Ishikawa (cell line): ENCODE results near the gene DDAH1.

ENCODE experiments used
- CEBPB ChIP-seq: IDR thresholded peaks from 2 replicates; pipeline ENCODE4 v1.6.1; 2012
- CREB1 ChIP-seq: IDR thresholded peaks from 2 replicates; pipeline ENCODE4 v1.6.1; 2012; ENCODE audit warnings: low read depth
- EGR1 ChIP-seq: IDR thresholded peaks from 2 replicates; pipeline ENCODE4 v1.6.1; 2012
- EP300 ChIP-seq: IDR thresholded peaks from 2 replicates; pipeline ENCODE4 v1.6.1; 2012; ENCODE audit warnings: borderline replicate concordance
- FOXM1 ChIP-seq: IDR thresholded peaks from 2 replicates; pipeline ENCODE4 v1.6.1; 2012; ENCODE audit warnings: low read depth, borderline replicate concordance
- NFIC ChIP-seq: IDR thresholded peaks from 2 replicates; pipeline ENCODE4 v1.6.1; 2012
- RAD21 ChIP-seq: IDR thresholded peaks from 2 replicates; pipeline ENCODE4 v1.6.1; 2012; ENCODE audit warnings: low read depth
- TAF1 ChIP-seq: IDR thresholded peaks from 2 replicates; pipeline ENCODE4 v1.6.1; 2012; ENCODE audit warnings: low read depth, mild to moderate bottlenecking
- TCF12 ChIP-seq: IDR thresholded peaks from 2 replicates; pipeline ENCODE4 v1.6.1; 2012; ENCODE audit warnings: low read depth
- TEAD4 ChIP-seq: IDR thresholded peaks from 2 replicates; pipeline ENCODE4 v1.6.1; 2012
- YY1 ChIP-seq: IDR thresholded peaks from 2 replicates; pipeline ENCODE4 v1.6.1; 2012; ENCODE audit warnings: low read depth
- ZBTB7A ChIP-seq: IDR thresholded peaks from 2 replicates; pipeline ENCODE4 v1.6.1; 2012; ENCODE audit warnings: low read depth
- TF ChIP-seq, protein P1 (sequence below): IDR thresholded peaks from 2 replicates; pipeline ENCODE4 v1.6.1; 2012; ENCODE audit warnings: low read depth, mild to moderate bottlenecking
- TF ChIP-seq, protein P2 (sequence below): IDR thresholded peaks from 2 replicates; pipeline ENCODE4 v1.6.1; 2012
- TF ChIP-seq, protein P3 (sequence below): IDR thresholded peaks from 2 replicates; pipeline ENCODE4 v1.6.1; 2012

Gene DDAH1

DNA sequence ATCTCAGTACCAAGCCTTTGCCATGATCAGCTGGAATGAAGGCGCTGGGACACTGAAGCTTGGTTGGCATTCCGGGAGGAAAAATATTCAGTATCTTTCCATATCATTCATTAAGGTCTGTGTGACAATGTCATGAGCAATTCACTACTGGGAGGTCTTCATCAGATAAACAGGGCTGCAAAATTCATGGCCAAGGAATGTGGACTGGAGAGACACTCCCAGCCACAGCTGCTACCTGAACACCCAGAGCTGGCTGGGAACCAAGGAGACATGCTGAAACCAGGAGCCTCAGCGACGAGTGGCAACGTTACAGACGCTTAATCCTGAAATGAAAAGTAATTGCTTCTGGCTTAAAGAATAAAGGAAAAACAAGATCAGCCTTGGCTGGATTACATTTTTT is 30.6 kb upstream of the DDAH1 start:
- peak; percentile 80 for TF ChIP-seq TEAD4
- no peak for TF ChIP-seq ZBTB7A
- TF ChIP-seq EGR1, result no peak
- TF ChIP-seq, protein P1, sequence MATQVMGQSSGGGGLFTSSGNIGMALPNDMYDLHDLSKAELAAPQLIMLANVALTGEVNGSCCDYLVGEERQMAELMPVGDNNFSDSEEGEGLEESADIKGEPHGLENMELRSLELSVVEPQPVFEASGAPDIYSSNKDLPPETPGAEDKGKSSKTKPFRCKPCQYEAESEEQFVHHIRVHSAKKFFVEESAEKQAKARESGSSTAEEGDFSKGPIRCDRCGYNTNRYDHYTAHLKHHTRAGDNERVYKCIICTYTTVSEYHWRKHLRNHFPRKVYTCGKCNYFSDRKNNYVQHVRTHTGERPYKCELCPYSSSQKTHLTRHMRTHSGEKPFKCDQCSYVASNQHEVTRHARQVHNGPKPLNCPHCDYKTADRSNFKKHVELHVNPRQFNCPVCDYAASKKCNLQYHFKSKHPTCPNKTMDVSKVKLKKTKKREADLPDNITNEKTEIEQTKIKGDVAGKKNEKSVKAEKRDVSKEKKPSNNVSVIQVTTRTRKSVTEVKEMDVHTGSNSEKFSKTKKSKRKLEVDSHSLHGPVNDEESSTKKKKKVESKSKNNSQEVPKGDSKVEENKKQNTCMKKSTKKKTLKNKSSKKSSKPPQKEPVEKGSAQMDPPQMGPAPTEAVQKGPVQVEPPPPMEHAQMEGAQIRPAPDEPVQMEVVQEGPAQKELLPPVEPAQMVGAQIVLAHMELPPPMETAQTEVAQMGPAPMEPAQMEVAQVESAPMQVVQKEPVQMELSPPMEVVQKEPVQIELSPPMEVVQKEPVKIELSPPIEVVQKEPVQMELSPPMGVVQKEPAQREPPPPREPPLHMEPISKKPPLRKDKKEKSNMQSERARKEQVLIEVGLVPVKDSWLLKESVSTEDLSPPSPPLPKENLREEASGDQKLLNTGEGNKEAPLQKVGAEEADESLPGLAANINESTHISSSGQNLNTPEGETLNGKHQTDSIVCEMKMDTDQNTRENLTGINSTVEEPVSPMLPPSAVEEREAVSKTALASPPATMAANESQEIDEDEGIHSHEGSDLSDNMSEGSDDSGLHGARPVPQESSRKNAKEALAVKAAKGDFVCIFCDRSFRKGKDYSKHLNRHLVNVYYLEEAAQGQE, result no peak
- TF ChIP-seq, protein P2, sequence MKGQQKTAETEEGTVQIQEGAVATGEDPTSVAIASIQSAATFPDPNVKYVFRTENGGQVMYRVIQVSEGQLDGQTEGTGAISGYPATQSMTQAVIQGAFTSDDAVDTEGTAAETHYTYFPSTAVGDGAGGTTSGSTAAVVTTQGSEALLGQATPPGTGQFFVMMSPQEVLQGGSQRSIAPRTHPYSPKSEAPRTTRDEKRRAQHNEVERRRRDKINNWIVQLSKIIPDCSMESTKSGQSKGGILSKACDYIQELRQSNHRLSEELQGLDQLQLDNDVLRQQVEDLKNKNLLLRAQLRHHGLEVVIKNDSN, result no peak
- no peak for TF ChIP-seq YY1
- no peak for TF ChIP-seq CEBPB
- TF ChIP-seq, protein P3, sequence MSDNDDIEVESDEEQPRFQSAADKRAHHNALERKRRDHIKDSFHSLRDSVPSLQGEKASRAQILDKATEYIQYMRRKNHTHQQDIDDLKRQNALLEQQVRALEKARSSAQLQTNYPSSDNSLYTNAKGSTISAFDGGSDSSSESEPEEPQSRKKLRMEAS, result peak; percentile 44; the same call in 1 of the 2 replicates
- TF ChIP-seq TAF1, result no peak
- peak; percentile 72; the same call in 1 of the 2 replicates for TF ChIP-seq EP300
- TF ChIP-seq RAD21, result no peak
- peak; percentile 87 for TF ChIP-seq TCF12
- TF ChIP-seq NFIC, result peak; percentile 81
- TF ChIP-seq CREB1, result no peak
- TF ChIP-seq FOXM1, result peak; percentile 53; the same call in 1 of the 2 replicates

DNA sequence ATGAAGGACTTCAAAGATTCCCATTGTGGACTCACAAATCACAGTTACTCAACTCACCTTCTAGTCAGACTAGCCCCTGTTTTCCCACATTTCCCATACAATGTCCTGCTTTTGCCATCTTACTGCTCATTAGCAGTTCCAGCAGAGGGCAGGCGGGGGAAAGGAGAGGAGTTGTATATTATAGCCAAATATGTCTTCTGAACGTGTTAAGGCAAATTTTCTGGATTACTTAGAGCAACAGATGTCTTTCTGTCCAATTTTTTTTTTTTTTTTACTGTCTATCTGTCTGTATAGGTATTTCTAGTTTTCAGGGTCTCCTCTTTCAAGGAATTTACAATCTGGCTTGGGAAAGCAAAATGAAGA is 29.9 kb upstream of the DDAH1 start:
- TF ChIP-seq EGR1, result no peak
- no peak for TF ChIP-seq NFIC
- TF ChIP-seq TAF1, result no peak
- TF ChIP-seq RAD21, result peak; percentile 47

DNA sequence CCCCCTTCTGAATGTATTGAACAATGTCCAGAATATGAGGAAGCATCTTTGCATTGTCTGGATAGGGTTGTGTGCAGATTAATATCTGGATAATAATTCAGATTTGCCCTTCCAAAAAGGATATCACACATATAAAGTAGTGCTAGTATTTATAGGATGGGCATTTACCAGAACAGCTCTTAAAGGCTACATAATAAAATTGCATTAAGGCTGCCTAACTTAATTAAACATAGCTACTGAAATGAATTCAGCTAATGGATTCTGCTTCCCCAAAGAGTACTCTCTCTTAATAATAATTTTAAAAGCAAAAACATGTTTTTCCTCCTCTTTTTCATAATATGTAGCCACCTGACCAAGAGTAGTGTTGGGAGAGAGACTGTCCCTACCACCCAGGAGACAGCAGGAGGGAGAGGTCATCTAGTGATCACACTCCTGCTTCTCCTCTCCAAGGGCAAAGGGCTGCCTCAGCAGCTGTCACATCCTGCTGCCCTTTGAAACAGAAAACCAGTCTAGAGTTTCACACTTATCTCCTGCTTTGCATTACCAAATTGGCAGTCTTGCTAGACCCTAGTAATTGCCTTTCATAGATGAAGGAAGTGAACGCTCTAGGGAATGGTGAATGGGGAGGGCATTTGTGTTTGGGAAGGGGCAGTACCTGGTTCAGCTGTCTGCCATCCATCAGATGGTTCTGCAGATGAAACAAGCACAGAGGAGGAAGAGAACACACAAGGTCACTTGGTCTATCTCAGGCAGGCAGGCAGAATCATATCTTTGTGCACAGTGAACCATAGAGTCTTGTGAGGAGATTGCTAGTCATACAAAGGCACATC is 29.3 kb upstream of the DDAH1 start:
- TF ChIP-seq TCF12, result no peak
- no peak for TF ChIP-seq CREB1
- no peak for TF ChIP-seq YY1
- TF ChIP-seq NFIC, result no peak
- TF ChIP-seq ZBTB7A, result no peak
- TF ChIP-seq, protein P1, result no peak
- TF ChIP-seq TAF1, result no peak
- TF ChIP-seq, protein P3, result no peak
- TF ChIP-seq, protein P2, result no peak
- no peak for TF ChIP-seq EGR1
- no peak for TF ChIP-seq TEAD4

DNA sequence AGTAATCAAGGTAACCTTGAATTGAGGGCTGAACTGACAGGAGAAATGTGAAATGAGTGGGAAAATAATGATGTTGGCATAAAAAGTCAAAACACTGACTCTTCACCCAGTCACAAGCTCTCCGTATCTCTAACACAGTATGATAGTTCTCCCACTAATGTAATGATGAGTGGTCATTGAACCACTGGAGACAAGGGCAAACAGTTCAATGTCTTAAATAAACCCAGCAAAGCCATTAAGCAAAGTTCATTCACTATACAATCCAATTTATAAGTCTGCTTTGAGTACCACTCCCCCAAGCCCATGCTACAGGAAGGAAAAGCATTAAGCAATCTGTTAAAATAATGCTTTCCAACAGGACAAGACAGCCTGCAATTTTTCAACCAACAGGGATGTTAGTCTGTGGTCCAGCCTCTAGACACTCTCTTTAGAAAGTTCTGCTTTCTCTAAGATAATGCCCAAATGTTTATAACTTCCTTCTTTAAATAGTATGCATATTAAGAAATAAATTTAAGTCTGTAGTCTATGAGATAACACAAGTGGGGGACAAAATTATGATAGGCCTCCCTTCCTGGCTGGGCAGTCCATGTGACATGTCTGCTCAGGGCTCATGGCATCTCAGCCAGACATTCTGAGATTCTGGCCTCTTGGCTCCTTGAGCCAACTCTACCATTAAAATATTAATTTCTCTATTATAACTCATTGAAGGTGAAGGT is 25.5 kb upstream of the DDAH1 start:
- TF ChIP-seq EP300 (no peak), RAD21 (no peak), EGR1 (no peak), TEAD4 (no peak), ZBTB7A (no peak), CREB1 (no peak), TAF1 (no peak), NFIC (no peak), CEBPB (no peak), TCF12 (no peak), FOXM1 (no peak), YY1 (no peak)
- TF ChIP-seq, protein P2, result no peak
- TF ChIP-seq, protein P1, result no peak
- TF ChIP-seq, protein P3, result no peak
